ENCODE data around the gene LUZP2.

DNA sequence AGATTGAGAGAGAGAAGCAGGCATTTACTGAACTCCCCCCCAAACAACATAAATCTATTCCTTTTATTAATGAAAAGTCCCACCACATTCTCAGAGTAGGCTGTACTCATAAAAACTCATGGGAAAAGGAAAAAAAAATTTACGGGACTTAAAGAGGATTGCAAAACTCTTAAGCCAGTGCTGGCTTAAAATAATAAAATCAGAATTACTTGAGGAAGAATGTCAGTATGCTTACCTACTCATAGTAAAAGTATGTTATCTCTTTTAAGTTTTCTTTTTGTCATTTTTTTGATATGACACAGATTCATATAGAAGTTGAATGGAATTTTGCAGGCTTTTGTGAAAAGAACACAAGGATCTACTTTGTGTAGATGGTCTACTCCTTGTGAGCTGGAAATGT, 126.3 kb downstream of the LUZP2 start:
- TF ChIP-seq TAF1 (IDR thresholded peaks at IDR 0.05; ENCODE audit: borderline replicate concordance, low read depth, low read length) (no peak), POLR2A (IDR thresholded peaks at IDR 0.05; ENCODE audit: low read depth, low read length) (no peak)
